ENCODE data around the gene ABLIM1.

ABLIM1 gene

DNA sequence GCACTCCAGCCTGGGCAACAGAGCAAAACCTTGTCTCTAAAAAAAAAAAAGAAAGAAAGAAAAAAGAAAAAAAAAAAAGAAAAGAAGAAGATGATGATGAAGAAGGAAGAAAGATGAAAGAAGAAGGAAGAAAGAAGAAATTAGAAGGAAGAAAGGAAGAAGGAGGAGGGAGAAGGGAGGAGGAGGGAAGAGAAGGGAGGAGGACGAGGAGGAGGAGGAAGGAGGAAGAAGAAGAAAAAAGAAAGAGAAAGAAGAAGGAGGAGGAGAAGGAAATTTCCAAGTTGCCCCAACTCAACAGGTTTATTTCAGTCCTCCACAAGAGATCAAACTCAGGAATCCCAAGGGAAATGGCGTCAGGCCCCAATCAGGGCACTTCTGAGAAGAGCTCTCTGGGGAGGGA, 115.7 kb downstream of the ABLIM1 start:
- FAIRE-seq = no peak

DNA sequence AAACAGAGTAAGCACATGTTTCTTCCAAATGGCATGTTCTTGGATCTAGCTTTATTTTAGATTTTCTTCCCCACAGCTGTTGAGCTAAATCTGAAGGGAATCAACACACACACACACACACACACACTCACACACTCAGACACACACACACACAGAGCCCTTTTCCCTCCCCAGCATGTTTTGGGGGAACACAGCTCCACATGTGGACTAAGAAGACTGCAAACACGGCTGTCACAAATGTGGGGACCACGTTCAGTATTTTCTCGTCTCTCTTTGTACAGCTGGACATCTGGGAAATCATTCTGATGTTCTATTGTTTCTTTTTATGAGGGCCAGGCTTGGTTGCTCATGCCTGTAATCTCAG, 116.3 kb downstream of the ABLIM1 start:
- FAIRE-seq = no peak

DNA sequence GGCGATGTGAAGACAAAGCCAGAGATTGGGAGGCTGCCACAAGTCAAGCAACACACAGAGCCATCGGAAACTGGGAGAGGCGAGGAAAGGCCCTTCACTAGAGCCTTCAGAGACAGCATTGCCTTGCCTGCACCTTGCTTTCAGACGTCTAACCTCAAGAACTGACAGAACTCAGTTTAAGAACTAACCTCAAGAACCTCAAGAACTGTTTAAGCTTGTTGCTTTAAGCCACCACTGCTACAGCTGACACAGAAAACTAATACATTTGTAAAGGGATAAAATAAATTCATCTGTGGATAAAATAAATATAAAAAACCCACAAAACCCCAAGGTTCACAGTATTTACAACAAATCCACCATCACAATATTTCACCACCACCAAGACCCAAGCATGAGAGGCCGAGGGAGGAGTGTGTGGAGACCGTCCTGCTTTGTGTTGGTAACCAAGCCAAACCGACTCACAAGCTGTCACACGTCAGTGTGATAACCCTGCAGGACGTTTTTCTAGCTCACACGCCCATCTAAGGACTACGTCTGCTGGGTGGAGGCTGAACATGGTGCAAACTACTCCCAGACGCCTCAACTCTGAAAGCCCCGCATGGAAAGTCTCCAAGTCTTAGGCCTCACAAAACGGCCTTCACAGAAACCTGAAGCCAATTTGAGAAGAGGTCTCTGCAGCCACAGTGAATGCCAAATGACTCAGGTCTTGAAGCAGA, 116.8 kb downstream of the ABLIM1 start:
- FAIRE-seq = no peak

DNA sequence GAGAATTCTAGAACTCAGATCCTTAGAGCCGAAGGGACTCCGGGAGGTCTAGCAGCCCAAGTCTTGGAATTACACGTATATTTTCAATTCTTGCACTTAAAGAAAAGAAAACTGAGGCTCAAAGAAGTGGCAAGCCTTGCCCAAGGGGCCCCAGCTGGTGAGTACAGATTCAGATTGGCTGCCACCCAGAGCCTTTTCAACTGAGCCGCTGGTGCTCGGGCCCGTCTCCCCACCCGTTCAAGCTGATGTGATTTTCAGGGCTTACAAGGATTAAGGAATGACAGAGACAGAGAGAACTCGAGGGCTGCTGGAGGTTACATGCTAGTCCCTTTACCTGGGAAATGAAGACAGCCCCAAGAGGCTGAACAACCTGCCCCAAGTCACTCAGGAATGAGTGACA, 117.8 kb downstream of the ABLIM1 start:
- no peak for FAIRE-seq

DNA sequence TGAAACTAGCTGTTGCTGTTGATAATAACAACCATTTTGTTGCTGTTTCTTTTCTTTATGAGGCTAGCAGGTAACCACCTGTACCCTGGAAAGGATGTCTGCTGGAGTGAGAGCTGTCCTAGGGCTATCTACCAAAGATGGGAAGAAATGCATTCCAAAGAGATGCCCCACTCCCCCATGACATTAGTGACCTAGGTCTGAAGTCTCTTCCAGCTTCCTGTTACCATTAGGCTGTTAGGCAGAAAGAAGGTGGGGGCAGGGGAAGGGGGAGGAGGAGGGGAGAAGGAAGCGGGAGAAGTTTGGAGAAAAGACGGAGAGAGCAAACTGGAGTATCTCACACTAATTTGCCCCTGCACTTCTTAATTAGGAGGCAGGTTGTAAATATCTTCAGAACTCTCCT, 118.5 kb downstream of the ABLIM1 start:
- FAIRE-seq = no peak

DNA sequence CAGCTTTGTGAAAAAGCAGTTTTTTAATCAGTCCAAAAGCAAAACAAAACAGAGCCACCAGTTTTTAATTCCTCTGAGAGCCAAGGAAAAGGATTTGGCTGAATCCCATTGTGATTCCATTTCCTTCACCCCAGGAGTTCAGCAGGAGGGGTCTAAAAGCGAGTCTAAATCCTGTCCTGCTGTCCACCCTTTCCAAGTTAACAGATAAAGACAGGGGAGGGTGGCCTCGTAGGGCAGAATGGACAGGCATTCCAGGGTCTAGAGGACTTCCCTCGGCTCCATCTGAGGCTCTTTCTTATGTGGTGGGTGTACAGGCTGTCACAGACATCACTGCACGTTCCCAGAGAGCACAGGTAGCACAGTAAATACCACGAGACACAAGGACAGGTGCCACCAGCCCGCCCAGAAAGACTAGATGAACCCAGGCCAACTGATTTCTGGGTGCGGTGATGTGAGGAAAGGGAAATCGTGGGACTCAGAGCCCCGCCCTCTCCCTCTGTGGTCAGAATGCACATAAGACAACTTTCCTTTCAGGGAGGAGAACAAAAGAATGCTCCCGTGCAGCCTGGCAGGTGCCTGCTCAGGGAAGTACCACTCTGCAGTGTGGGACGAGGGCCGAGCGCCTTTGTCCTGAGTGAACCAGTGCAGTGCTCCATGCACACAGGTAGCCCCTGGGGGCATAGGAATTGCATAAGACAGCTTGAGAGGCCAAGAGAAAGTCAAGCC, 119.7 kb downstream of the ABLIM1 start:
- FAIRE-seq = no peak

DNA sequence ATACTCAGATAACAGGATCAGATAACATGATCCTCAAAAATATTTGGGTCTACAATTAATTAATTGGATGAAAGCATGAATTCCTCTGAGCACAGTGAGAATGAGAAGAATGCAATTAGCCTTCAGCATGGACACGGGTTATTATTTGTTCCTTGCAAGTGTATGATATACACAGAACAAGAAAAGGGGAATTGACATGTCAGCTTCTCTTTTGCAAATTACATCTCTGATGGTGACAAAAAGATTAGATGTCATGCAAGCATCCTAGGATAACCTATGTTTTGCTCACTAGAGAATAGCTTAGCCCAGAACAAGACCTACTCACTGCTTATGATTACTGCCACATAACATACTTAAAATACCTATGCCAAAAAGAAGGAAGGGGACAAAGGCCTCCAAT, 120.3 kb downstream of the ABLIM1 start:
- FAIRE-seq = no peak

DNA sequence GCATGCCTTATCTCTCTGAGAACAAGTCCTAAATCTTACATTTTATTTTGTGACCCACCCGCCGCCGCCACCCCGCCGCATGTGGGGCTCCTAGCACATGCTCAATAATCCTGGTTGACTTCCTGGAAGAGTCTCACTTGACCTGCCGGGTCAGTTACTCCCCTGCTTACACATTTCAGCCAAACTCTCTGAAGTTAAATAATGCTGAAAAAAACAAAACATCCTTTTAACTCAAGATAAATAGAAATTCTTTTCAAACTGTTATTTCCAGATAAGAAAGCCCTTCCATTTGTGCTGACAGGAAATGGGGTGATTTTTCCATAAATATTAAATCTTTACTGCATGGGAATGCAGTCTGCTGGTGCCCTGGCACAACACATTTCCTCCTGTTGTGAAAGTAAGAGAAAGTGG, 123.5 kb downstream of the ABLIM1 start:
- no peak for FAIRE-seq

DNA sequence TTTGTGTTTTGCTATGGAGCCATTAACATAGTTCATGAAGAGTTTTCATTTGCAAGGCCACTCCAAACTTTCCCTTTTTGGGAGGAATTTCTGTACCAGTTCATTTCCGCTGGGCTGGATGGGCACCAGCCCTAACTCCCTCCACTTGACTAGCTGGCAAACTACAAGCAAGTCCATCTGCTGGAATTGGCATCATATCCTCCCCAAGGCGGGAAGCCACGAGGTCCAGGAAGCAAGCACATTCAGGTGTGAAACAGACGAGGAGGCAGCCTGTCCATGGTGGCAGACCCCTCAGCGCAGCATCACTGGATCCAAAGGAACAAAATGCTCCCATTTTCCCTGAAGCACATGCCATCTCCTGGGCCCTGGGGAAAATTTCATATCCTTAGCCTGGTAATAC, 125.8 kb downstream of the ABLIM1 start:
- FAIRE-seq = no peak

DNA sequence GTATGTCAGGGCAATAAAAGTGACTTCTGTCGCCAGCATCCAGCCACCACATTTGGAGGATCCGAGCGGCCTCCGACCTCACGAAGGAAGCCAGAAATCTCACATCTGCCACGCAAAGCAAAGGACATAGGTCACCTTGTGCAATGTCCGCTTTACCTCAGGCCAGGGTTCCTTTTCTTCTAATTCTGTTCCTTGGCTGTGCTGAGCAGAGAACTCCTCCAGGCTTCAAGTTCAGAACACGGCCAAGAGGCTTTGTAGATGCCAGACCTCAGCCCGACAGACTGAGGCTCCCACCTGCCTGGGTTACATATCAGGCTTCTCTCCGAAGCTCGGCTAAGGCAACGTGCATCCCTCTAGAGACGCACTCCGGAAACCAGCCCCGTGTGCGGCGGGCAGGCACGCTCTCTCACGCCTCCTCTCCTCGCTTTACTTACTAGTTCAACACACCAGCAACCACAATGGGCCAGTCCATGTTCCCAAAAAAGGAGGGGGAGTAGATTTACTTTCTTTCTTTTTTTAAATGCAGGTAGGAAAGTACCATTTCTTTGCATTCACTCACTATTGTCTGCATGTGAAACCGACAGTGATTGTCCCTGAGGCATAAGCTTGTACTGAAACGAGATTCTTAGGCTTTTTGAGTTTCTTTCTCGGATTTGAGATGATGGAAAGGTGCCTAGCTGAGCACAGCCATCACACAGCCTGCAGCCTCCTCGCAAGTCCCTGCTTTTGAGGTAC, 131.4 kb downstream of the ABLIM1 start:
- no peak for FAIRE-seq

DNA sequence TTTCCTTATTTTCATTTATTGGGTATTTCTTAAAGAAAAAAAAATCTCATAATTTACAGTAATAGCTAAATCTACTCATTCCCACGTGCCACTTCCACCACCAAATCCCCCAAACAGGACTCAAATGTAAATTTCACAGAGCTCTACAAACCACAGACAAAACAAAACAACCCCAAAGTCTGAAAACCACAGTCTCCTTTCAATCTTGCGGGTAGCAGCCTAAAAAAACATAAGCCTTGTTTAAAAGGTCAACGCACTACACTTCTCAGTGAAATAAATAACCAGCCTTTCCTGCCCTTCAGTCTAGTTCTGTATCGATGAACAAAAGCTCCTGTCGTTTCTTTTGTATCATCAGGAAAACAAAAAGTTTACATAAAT, 132.0 kb downstream of the ABLIM1 start:
- FAIRE-seq = no peak

DNA sequence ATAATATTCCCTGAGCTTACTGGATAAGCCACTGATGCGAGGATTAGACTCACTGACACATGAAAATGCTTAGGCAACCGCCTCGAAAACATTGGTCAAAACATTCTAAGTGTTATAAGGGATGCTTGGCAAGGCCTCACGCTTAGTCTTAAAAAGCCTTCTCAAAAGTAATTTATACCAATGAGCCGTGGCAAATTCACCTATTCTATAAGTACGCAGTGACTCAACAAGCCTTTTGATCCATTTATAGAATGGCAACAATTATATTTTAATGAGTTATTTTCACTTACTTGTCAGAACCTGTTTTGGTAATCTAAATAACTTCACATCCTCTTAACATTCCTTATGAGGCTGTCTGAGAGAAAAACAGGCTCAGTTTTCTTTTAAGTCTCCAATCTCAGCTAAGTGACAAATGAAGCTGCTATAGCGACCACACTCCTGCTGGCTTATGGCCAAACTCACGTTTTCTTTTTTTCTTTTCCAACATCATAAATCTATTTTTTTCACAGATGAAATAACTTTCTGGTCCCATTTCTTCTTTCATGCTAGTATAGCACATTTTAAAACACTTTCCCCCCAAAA, 132.6 kb downstream of the ABLIM1 start:
- no peak for FAIRE-seq

DNA sequence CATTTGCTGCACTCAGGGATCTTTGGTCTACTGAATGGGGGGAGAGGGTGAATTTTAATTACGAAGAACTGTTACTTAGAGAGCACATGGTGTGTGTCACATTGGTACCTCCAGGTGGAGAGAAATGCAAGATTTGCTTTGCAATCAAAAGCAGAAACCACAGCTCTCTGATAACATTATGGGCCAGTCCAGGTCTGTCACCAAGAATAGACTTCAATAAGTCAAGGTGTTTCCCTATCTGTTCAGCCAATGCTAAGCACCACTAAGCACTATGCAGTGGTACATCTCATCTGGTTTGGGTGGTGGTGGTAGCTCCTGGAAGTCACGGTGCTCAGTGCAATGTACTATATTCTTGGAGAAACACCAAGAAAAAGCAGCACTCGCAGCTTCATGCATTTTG, 134.2 kb downstream of the ABLIM1 start:
- no peak for FAIRE-seq

DNA sequence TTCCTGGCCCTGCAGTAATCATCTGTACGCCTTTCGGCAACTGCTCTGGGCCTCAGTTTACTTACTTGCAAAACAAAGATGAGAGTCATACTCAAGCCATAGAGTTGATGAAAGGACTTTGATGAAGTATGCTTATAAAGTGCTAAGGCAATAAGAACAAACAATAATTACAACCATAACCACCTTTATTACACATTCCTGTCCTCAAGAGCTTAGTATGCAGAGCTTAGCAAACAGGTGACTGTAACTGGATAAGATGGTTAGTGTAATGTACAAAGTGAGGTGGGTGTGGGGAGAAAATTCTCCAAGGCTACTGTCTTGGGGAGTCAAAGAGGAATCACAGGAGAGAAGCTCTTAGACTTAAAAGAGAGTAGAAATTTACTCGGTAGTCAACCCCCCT, 136.8 kb downstream of the ABLIM1 start:
- FAIRE-seq = no peak

DNA sequence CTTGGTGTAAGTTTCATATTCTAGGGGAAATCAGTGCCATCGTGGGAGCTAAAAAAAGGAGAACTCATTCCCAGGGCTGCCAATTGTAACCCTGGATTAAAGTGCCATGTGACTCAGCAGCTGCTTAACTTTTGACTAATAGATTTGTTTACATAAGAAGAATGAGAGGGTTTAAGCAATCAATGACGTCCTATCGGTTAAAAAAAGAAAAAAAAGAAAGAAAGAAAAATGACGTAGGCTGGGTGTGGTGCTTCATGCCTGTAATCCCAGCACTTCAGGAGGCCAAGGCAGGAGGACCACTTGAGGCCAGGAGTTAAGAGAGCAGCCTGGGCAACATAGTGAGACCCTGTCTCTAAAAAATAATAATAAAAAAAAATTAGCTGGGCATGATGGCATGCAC, 137.6 kb downstream of the ABLIM1 start:
- FAIRE-seq = no peak

DNA sequence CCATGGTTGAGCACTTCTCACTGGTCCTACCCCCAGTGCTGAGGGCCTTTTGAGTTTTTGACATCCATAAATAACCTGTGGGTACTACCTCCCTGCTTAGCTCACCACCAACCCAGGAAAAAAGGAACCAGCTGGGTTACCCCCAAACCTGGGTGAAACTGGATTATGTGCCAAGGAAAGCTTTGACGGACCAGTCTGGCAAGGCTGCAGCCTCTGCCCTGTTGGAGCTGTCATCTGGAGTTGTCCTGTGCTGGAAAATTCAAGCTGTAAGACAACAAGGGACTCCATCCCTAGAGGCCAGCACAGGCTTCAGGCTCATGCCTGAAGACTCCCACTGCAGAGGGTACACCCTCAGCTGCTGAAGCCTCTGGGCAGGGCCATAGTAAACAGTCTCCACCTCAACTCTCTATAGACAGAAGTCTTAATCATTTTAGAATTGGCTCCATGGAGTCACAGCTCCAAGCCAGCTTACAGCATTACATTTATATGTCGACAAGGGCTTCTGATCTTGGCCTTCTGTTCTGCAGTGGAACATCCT, 138.2 kb downstream of the ABLIM1 start:
- no peak for FAIRE-seq

DNA sequence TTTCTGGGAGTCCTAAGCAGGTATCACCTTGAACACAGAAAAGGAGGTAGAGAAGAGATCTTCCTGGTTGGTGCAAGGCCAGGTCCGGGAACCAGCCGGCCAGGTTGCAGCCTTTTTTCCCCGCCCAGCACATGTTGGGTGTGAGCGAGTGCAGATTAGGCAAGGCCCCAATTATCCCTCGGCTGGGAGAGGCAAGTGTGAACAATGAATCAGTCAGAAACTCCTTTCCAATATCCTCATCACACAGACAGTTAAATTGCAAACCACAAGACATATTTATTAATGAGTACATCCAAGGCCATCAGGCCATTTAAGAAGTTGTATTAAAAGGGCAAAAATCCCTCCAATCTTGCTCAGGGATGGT, 138.8 kb downstream of the ABLIM1 start:
- FAIRE-seq = no peak

DNA sequence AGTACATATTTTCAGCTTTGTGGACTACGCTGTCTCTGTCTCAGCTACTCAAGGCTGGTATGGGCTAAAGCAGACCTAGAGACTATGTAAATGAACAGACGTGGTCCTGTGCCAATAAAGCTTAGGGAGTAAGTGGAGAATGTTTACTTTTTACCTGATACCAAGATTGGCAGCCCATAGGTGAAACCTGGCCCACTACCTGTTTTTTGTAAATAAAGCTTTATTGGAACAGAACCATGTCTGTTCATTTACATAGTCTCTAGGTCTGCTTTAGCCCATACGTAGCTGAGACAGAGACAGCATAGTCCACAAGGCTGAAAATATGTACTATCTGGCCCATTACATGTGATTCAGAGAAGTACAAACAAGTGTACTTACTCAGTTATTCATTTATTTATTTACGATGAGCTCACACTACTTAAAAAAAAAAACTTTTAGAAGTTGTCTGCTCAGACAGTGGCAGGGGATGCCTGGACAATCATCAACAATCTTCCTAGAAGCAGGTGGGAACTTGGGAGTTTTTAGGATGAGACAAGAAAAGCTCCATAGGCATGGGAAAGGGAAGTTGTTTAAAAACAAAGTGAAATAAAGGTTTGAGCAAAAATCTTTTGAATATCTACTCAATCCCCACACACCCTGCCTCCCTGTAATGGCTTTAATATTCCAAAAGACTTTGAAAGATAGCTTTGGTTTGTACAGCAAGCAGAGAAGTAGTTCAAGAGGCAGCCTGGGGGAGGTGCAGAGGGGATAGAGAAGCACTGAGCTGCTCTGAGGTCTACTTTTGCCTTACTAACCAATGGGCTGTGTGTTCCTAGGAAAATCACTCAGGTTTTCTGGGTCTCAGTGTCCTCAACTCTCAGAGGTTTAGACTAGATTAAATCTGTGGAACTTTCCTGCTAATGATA, 139.4 kb downstream of the ABLIM1 start:
- FAIRE-seq = no peak

DNA sequence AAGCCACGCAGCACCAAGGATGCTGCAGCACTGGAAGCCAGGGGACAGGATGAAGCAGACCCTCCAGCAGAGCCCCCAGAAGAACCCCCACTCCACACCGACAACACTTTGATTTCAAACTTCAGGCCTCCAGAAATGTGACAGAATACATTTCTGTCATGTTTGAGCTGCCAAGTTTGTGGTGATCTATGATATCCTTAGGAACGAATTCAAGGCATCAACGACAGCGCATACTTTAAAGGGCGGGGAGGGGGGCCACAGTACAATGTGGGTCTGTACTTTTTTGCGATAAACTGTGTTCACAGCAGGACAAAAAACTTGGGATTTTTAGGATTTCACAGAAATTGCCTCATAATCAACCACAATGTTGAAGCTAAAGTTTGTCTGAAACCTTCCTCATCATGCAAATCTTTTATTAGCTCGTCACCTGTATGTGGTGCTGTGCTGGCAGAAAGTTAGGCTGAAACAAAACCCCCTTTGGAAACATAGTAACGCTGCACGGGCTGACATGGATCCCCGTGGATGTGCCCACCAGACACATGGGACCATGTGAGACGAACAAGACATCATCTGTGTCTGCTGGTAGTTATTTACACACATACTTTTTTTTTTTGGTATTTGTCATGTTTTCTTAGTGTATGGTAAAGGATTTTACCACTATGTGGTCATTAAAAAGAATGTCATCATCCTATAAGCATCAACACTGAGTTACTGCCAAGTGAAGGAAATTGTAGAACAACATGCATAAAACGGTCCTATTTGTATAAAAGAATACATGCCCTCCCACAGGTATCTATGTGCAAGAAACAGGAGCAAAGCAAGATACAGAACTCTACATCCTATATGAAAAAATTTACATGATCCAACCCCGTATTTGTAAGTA, 140.5 kb downstream of the ABLIM1 start:
- FAIRE-seq = no peak

DNA sequence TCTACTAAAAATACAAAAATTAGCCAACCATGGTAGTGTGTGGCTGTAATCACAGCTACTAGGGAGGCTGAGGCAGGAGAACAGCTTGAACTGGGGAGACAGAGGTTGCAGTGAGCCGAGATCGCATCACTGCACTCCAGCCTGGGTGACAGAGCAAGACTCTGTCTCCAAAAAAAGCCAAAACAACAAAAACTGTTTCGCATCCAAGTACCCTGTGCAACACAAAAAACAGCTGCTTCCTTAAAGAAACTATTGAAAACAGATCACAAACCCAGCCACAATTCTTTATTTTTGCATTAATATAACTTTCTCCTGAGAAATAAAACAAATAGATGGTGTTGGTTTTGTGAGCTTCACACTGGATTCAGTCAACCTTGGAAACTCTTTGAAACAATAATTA, 141.7 kb downstream of the ABLIM1 start:
- no peak for FAIRE-seq

DNA sequence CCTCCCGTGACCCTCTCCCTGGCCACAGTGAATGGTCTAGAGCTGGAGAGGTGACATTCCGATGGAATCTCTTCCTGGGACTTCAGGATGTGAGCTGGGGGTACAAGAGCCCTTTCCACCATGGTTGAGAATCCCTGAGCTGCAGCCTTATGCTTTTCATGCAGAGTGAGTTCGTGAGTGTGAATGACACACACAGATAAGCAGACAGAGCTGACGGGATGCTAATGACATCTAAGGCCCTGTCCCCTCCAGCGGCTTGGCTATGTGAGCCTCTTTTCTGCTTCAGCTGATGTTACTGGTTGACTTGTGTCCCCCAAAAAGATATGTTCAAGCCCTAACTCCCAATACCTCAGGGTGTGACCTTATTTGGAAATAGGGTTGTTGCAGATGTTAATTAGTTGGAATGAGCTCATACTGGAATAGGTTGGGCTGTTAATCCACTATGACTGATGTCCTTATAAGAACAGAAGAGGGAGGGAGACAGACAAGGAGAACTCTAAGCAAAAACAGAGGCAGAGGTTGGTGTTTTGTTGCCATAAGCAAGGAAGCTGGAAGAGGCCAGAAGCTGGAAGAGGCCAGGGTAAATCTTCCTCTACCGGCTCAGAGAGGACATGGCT, 142.7 kb downstream of the ABLIM1 start:
- FAIRE-seq = no peak

Data from A204.1 (cell line).